Prostate gland (tissue), 2 donors: ENCODE results near the gene TMEM221.

Source experiments
- POLR2A ChIP-seq: fragments of 450-650 bp; IDR thresholded peaks from one replicate; pipeline ENCODE4 v1.6.1; 2016; ENCODE audit warnings: antibody characterized with exemption, mild to moderate bottlenecking
- POLR2AphosphoS5 ChIP-seq: sonication (generic); formaldehyde crosslinking; IDR thresholded peaks from one replicate; pipeline ENCODE4 v1.6.1; 2017; ENCODE audit warnings: antibody characterized with exemption
- TF ChIP-seq, protein P1 (sequence below), 4 experiments: fragments of 200-600 bp in 2 of 4; fragments of 450-650 bp in 2 of 4; sonication (generic) in 2 of 4; IDR thresholded peaks; 1 replicate in 3 of 4; 2 replicates in 1 of 4; pipeline ENCODE4 v1.5.1; 2016 to 2019; ENCODE audit warnings: antibody characterized with exemption in 4 of 4, mild to moderate bottlenecking in 2 of 4, moderate library complexity in 2 of 4

DNA sequence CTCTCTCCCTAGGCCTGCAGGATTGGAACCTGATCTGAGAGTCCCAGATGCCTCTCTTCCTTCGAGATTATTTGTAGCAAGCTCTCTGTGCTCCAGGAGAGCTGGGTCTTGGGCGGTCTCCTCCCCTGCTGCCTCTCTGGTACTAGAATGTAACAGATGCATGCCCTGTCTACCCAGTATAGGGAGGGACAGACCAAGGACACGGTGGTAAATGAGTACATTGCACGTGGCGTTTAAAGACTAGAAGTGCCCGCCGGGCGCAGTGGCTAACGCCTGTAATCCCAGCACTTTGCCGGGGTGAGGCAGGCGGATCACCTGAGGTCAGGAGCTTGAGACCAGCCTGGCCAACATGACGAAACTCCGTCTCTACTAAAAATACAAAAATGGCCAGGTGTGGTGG is 33.5 kb upstream of the TMEM221 start:
- no peak for TF ChIP-seq POLR2A
- TF ChIP-seq, protein P1, sequence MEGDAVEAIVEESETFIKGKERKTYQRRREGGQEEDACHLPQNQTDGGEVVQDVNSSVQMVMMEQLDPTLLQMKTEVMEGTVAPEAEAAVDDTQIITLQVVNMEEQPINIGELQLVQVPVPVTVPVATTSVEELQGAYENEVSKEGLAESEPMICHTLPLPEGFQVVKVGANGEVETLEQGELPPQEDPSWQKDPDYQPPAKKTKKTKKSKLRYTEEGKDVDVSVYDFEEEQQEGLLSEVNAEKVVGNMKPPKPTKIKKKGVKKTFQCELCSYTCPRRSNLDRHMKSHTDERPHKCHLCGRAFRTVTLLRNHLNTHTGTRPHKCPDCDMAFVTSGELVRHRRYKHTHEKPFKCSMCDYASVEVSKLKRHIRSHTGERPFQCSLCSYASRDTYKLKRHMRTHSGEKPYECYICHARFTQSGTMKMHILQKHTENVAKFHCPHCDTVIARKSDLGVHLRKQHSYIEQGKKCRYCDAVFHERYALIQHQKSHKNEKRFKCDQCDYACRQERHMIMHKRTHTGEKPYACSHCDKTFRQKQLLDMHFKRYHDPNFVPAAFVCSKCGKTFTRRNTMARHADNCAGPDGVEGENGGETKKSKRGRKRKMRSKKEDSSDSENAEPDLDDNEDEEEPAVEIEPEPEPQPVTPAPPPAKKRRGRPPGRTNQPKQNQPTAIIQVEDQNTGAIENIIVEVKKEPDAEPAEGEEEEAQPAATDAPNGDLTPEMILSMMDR (IDR thresholded peaks at IDR 0.05): no peak
- TF ChIP-seq POLR2AphosphoS5: no peak
